ENCODE measurements around the gene INPP5D. TPM values are rescaled to one million over a fixed set of nuclear protein-coding genes. Genes with fewer than 3 reads are reported as not detected.

Gene INPP5D
- total and polyA plus RNA-seq, 7 donors: 1.2 to 4.2 (median 2.8) TPM

DNA sequence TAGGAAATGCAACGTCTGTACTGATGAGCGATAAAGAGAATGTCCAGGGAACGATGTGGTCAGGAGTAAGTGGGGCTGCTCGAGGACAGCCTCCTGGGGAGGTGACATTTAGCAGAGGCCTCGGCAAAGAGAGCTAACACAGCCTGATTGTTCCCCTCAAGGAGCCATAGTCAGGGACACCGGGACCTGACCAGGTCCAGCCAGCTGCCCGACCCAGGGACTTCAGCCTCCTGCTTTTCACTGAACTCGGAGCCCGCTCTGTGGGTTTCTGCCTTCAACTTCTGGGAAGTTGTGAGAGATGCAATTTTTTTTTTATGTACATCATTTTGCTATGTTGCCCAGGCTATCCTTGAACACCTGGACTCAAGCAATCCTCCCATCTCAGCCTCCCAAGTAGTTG lies 17.6 kb upstream of the INPP5D start:
- no peak overlapping the region for H3K4me3 ChIP-seq
- H3K27ac ChIP-seq: no peak overlapping the region
- TF ChIP-seq, protein P1, sequence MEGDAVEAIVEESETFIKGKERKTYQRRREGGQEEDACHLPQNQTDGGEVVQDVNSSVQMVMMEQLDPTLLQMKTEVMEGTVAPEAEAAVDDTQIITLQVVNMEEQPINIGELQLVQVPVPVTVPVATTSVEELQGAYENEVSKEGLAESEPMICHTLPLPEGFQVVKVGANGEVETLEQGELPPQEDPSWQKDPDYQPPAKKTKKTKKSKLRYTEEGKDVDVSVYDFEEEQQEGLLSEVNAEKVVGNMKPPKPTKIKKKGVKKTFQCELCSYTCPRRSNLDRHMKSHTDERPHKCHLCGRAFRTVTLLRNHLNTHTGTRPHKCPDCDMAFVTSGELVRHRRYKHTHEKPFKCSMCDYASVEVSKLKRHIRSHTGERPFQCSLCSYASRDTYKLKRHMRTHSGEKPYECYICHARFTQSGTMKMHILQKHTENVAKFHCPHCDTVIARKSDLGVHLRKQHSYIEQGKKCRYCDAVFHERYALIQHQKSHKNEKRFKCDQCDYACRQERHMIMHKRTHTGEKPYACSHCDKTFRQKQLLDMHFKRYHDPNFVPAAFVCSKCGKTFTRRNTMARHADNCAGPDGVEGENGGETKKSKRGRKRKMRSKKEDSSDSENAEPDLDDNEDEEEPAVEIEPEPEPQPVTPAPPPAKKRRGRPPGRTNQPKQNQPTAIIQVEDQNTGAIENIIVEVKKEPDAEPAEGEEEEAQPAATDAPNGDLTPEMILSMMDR (IDR thresholded peaks at IDR 0.05): no peak
- no peaks in the 10 kb centered on the region for H3K4me1 ChIP-seq
- ATAC-seq: no peak
- intact Hi-C loops (cut with DNase I): loop anchor here in 1 of 2 donors (10.0 kb wide), 1 partner anchor 158 kb away; no protein-coding TSS in a partner anchor
- 85 to 93% (median 89%) methylated on average over 9 of the region's 9 CpGs for WGBS, 3 donors
- no peaks in the 10 kb centered on the region for H3K27me3 ChIP-seq (ENCODE audit: insufficient read depth in 3 of 3, low read length in 2 of 3)
- H3K36me3 ChIP-seq (ENCODE audit: insufficient read depth in 1 of 2, low read depth in 1 of 2): no peaks in the 10 kb centered on the region
- H3K9me3 ChIP-seq: no peaks in the 10 kb centered on the region
- no peak for DNase-seq

DNA sequence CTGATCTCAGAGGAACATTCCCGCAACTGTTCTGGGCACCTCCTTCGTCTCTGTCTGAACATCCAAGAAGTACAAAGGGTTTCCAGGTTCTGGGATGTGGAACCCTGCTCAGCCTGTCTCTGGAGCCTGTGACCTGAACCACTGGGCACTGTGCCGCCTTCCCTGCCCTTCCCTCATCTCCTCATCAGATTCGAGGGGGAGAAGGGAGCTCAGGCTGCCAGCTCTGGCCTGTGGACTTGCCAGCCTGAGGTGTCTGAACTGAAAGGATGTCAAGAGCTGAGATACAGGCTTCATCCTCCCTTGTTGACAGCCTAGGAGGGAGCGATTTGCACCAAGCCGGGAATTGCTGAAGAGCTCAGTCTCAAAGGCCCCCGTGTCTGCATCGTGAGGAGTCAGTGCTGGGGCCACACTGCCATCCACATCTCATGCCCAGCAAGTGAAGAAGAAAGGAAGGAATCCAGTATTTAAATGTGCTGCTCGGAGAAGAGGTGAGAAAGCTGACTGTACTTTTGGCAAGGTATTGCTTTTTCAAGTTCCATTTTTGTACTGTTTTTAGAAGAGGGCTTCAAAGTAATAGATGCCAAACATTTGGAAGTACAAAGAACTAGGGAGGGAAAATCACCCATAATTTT lies 15.1 kb upstream of the INPP5D start:
- DNase-seq (no peak), ATAC-seq (no peak)
- Histone ChIP-seq H3K4me1 (no peaks in the 10 kb centered on the region), H3K9me3 (no peaks in the 10 kb centered on the region), H3K27me3 (ENCODE audit: insufficient read depth in 3 of 3, low read length in 2 of 3) (peaks cover 0 to 2% (median 0%) of the 10 kb centered on the region in 3 donors), H3K36me3 (ENCODE audit: insufficient read depth in 1 of 2, low read depth in 1 of 2) (no peaks in the 10 kb centered on the region), H3K27ac (no peak overlapping the region), H3K4me3 (no peak overlapping the region)
- TF ChIP-seq, protein P1 (IDR thresholded peaks at IDR 0.05): no peak
- WGBS, 3 donors: 82 to 83% (median 82%) methylated on average over 9 of the region's 9 CpGs
- intact Hi-C loops (cut with DNase I): loop anchor here (5.0 to 10.0 kb wide), 3 partner anchors 160 to 433 kb away; no protein-coding TSS in a partner anchor

DNA sequence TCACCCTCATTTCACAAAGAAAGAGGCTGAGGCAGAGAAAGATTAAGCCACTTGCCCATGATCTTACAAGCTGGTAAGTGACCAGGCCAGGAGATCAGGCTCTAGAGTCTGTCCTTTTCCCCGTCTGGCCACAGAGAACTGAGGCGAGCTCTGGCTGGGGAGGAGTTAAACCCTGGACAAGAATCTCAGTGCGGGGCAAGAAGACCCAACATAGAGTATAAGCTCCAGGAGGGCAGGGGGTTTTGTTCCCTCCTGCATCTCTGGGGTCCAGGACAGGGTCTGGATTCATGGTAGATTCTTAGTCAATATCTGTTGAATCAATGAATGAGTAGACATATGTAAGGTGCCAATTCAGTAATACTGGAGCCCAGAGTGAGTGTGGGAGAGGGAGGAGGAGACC lies 12.9 kb upstream of the INPP5D start:
- H3K4me1 ChIP-seq: no peaks in the 10 kb centered on the region
- no peaks in the 10 kb centered on the region for H3K36me3 ChIP-seq (ENCODE audit: insufficient read depth in 1 of 2, low read depth in 1 of 2)
- WGBS, 3 donors: 96 to 100% (median 96%) methylated on average over 3 of the region's 3 CpGs
- H3K4me3 ChIP-seq: no peak overlapping the region
- peaks cover 0 to 2% (median 0%) of the 10 kb centered on the region in 3 donors for H3K27me3 ChIP-seq (ENCODE audit: insufficient read depth in 3 of 3, low read length in 2 of 3)
- H3K9me3 ChIP-seq: no peaks in the 10 kb centered on the region
- no peak overlapping the region for H3K27ac ChIP-seq
- ATAC-seq (no peak), DNase-seq (no peak)
- intact Hi-C loops (cut with DNase I): loop anchor here (5.0 to 10.0 kb wide), 3 partner anchors 162 to 435 kb away; no protein-coding TSS in a partner anchor
- TF ChIP-seq, protein P1 (IDR thresholded peaks at IDR 0.05): no peak

DNA sequence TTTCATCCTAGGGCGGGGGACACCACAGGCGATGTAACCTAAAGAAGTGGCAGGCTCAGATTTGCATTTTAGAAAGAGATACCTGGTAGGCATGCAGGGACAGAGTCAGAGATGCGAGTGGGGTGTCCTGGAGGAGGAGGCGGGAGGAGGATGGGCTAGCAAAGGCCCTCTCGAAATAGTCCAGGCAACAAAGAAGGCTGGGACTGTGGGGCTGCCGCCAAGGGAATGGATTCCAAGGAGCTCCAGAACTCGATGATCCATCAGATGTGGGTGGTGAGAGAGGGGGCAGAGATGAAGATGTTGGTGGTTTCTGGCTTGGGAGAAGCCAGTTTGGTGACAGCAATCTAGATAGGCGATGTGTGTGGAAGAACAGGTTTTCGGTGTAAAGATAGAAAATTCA lies 12.5 kb upstream of the INPP5D start:
- H3K27ac ChIP-seq: no peak overlapping the region

More for the DNA sequence above, 12.5 kb upstream of the INPP5D start:
- TF ChIP-seq, protein P1 (IDR thresholded peaks at IDR 0.05): no peak
- 86 to 93% (median 90%) methylated on average over 9 of the region's 9 CpGs for WGBS, 3 donors
- no peaks in the 10 kb centered on the region for H3K9me3 ChIP-seq
- intact Hi-C loops (cut with DNase I): loop anchor here (5.0 to 10.0 kb wide), 3 partner anchors 163 to 435 kb away; no protein-coding TSS in a partner anchor
- DNase-seq: no peak
- no peak for ATAC-seq
- no peaks in the 10 kb centered on the region for H3K4me1 ChIP-seq
- peaks cover 0 to 2% (median 0%) of the 10 kb centered on the region in 3 donors for H3K27me3 ChIP-seq (ENCODE audit: insufficient read depth in 3 of 3, low read length in 2 of 3)
- H3K36me3 ChIP-seq (ENCODE audit: insufficient read depth in 1 of 2, low read depth in 1 of 2): no peaks in the 10 kb centered on the region
- no peak overlapping the region for H3K4me3 ChIP-seq
